COLO668 (cell line): Measurements from ENCODE around the gene CNN1.
"Not testable (repeated sequence)": the region's sequence is repeated elsewhere in the genome, so short reads cannot be mapped to it uniquely, and the experiment has no call there.

ENCODE experiments used
- DNase-seq: peaks from one replicate; lab custom pipeline; 2025; ENCODE audit not compliant: unreplicated experiment; lab: John Stamatoyannopoulos, UW

CNN1 gene

GRCh38 chr19:11598746-11599145 lies 60.1 kb downstream of the CNN1 start:
- DNase-seq: no peak

DNA sequence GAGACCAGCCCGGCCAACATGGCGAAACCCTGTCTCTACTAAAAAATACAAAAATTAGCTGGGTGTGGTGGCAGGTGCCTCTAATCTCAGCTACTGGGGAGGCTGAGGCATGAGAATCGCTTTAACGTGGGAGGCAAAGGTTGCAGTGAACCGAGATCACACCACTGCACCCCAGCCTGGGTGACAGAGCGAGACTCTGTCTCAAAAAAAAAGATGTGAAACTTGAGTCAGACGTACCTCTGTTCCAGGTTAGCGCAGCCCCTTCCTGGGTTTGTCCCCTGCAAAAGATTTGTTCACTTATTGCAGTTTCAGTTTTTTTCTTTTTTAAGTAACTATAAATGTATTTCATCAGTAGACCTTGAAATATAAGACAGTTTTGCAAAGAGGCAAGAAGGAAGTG lies 61.1 kb downstream of the CNN1 start:
- DNase-seq: not testable (repeated sequence)
